ENCODE measurements around the gene EVX1. TPM values are rescaled to one million over a fixed set of nuclear protein-coding genes. Genes with fewer than 3 reads are reported as not detected.

EVX1 gene
- total RNA-seq, 2 experiments from 2014 or later = 0.25 to 0.33 TPM

- Histone ChIP-seq H3K27me3 (ENCODE audit: control insufficient read depth in 1 of 2, insufficient read depth in 2 of 2, low read length in 2 of 2) (peaks cover 82 to 89% of the 10 kb centered on the region in 2 experiments), H3K27ac (ENCODE audit: low read depth in 1 of 2, low read length in 2 of 2) (no peak overlapping the region), H3K36me3 (ENCODE audit: insufficient read depth, low read length) (no peaks in the 10 kb centered on the region), H3K4me3 (ENCODE audit: low read length) (no peak overlapping the region), H3K4me1 (ENCODE audit: insufficient read depth, low read length) (peaks cover 47% of the 10 kb centered on the region), H3K9me3 (ENCODE audit: control insufficient read depth in 1 of 2, insufficient read depth in 1 of 2, low read length in 2 of 2) (peaks cover 0 to 22% of the 10 kb centered on the region in 2 experiments)
- ChIA-PET CTCF (no interaction called here), POLR2A (interaction anchor here (0.7 to 1.5 kb wide), 3 partner anchors 15 to 1336 kb away, joined by 3 to 4 read pairs (median 3); partner anchors contain the start of gene HIBADH)
- ATAC-seq (ENCODE audit: poor library complexity) (no peak), DNase-seq (no peak)
- H3K36me3 Mint-ChIP-seq (ENCODE audit: low read depth) = no peaks in the 10 kb centered on the region
- no peak overlapping the region for H3K27ac Mint-ChIP-seq
- peak overlapping the region; percentile 26 for H3K4me3 Mint-ChIP-seq
- TF ChIP-seq, protein P1, sequence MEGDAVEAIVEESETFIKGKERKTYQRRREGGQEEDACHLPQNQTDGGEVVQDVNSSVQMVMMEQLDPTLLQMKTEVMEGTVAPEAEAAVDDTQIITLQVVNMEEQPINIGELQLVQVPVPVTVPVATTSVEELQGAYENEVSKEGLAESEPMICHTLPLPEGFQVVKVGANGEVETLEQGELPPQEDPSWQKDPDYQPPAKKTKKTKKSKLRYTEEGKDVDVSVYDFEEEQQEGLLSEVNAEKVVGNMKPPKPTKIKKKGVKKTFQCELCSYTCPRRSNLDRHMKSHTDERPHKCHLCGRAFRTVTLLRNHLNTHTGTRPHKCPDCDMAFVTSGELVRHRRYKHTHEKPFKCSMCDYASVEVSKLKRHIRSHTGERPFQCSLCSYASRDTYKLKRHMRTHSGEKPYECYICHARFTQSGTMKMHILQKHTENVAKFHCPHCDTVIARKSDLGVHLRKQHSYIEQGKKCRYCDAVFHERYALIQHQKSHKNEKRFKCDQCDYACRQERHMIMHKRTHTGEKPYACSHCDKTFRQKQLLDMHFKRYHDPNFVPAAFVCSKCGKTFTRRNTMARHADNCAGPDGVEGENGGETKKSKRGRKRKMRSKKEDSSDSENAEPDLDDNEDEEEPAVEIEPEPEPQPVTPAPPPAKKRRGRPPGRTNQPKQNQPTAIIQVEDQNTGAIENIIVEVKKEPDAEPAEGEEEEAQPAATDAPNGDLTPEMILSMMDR (IDR thresholded peaks at IDR 0.05) = no peak
- intact Hi-C loops (cut with DNase I, micrococcal nuclease) = loop anchor here (5.0 to 10.0 kb wide), 9 partner anchors 46 to 987 kb away; partner anchors contain the start of genes HIBADH (in 2 of the 2), HOXA3 (in 1 of the 2), JAZF1 (in 1 of the 2) and TAX1BP1 (in 1 of the 2)
- H3K4me1 Mint-ChIP-seq (ENCODE audit: low read depth) = peaks cover 39% of the 10 kb centered on the region
- H3K9me3 Mint-ChIP-seq = no peaks in the 10 kb centered on the region
- peaks cover 89% of the 10 kb centered on the region for H3K27me3 Mint-ChIP-seq
Observed at GRCh38 chr7:27198138-27198841, 44.3 kb upstream of the EVX1 start.

DNA sequence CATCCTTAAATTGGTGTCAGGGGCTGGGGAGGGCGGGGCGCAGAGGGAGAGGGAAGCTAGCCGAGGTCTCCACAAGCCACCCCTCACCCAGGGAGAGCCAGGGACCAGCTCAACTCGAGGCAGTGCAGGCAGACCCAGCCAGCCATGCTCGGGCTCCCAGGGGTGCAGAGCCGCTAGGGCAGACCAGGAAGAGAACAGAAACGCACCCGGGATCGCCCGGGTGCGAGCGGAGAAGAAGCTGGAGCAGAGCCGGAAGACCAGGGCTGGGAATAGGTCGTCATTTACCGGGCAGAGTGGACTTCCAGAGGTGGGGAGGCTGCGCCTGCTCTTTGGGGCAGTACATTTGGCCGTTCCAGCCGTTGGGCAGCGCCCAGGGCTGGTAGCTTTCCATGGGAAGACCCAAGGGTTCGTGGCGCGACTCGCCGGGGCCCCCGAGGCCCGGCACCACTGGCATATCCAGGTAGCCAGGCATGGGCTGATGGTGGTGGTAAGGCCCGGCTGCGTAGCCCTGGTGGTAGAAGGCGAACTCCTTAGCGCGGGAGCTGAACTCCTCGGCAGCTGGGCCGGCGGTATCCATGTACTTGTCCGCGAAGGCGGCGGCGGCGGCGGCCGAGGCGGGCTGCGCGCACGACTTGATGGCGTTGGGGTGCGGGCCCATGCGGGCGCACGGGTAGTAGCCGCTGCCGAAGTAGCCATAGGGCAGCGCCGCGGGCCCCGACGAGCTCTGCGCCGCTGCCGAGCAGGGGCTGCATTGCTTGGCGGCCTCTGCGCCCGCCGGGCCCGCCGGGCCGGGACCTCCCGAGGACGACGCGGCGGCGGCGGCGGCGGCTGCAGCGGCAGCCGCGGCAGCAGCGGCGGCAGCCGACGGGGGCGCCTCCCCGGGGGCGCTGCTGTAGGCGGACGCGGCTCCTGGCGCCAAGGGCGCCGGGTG lies 43.5 kb upstream of the EVX1 start:
- no peaks in the 10 kb centered on the region for H3K36me3 ChIP-seq (ENCODE audit: insufficient read depth, low read length)
- H3K4me1 Mint-ChIP-seq (ENCODE audit: low read depth) = peaks cover 38% of the 10 kb centered on the region
- TF ChIP-seq, protein P1 (IDR thresholded peaks at IDR 0.05) = no peak
- H3K27ac Mint-ChIP-seq = no peak overlapping the region
- peaks cover 89% of the 10 kb centered on the region for H3K27me3 Mint-ChIP-seq
- H3K4me3 Mint-ChIP-seq = peak overlapping the region; percentile 26
- ATAC-seq (ENCODE audit: poor library complexity) (peak; percentile 19), DNase-seq (peak in 1 of 14 experiments; percentile 39)
- intact Hi-C loops (cut with DNase I, micrococcal nuclease) = loop anchor here (5.0 to 10.0 kb wide), 9 partner anchors 47 to 986 kb away; partner anchors contain the start of genes HIBADH (in 2 of the 2), HOXA3 (in 1 of the 2), JAZF1 (in 1 of the 2) and TAX1BP1 (in 1 of the 2)
- no peak overlapping the region for H3K27ac ChIP-seq (ENCODE audit: low read depth in 1 of 2, low read length in 2 of 2)
- H3K9me3 Mint-ChIP-seq = no peaks in the 10 kb centered on the region
- ChIA-PET CTCF (interaction anchor here (1.4 kb wide), 1 partner anchor 12 kb away, joined by 4 read pairs; no protein-coding TSS in a partner anchor), POLR2A (interaction anchor here (0.7 to 1.5 kb wide), 4 partner anchors 13 to 1337 kb away, joined by 3 to 4 read pairs (median 3); partner anchors contain the start of gene HIBADH)
- no peaks in the 10 kb centered on the region for H3K36me3 Mint-ChIP-seq (ENCODE audit: low read depth)
- peaks cover 40% of the 10 kb centered on the region for H3K4me1 ChIP-seq (ENCODE audit: insufficient read depth, low read length)
- peaks cover 82 to 89% of the 10 kb centered on the region in 2 experiments for H3K27me3 ChIP-seq (ENCODE audit: control insufficient read depth in 1 of 2, insufficient read depth in 2 of 2, low read length in 2 of 2)
- H3K4me3 ChIP-seq (ENCODE audit: low read length) = no peak overlapping the region
- peaks cover 0 to 27% of the 10 kb centered on the region in 2 experiments for H3K9me3 ChIP-seq (ENCODE audit: control insufficient read depth in 1 of 2, insufficient read depth in 1 of 2, low read length in 2 of 2)
